Stimulated activated CD8-positive, alpha-beta memory T cell treated with anti-CD3 and anti-CD28 coated beads, Interleukin-4, amount 100 ng/mL, for 48 hours (primary cell): ENCODE measurements around the gene DHX58.

Source experiments
- DNase-seq: peaks from one replicate; pipeline ENCODE4 v3.0.0-alpha.2; 2020

DHX58 gene

DNA sequence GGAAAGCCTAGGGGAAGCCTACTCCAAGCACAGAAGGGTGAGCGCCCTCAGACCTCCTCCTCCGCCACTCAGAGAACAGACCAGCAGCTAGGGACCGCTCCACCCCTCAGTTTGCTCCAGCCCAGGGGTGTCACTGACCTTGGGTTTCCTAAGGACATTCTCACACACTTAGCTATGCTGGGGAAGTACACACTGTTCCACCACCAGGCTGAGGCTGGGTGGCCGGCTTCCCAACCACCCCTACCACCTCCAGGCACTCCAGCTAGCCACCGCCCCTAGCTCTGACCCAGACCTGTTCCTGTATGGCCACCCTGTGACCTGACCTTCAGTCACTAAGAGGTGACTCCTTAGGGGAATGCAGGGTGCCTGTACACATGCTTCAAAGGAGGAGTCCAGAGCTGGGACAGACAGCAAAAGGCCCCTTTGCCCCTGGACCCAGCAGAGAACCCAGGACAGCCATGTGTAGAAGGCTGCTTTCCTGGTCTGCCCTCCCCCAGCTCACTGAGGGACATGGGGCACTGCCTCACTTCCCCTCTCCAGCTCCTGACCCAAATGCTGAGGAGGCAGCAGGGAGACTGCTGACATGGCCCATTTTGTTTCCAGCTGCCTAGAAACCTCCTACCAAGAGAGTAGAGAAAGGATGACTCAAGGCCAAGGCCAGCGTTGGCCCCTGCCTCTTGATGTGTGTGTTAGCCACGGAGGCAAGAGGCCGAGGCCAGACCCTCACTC, 16.8 kb upstream of the DHX58 start:
- DNase-seq, result no peak

DNA sequence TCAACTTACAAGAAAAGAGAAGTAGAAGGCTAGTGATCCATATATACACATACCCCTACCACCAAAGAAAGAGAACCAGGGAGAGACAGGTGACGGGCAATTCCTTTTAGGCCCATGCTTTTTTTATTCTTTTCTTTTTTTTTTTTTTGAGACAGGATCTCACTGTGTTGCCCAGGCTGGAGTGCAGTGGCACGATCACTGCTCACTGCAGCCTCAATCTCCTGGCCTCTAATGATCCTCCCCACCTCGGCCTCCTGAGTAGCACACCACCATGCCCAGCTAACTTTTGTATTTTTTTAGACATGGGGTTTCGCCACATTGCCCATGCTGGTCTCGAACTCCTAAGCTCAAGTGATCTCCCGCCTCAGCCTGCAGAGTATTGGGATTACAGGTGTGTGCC, 14.9 kb upstream of the DHX58 start:
- DNase-seq, result no peak

DNA sequence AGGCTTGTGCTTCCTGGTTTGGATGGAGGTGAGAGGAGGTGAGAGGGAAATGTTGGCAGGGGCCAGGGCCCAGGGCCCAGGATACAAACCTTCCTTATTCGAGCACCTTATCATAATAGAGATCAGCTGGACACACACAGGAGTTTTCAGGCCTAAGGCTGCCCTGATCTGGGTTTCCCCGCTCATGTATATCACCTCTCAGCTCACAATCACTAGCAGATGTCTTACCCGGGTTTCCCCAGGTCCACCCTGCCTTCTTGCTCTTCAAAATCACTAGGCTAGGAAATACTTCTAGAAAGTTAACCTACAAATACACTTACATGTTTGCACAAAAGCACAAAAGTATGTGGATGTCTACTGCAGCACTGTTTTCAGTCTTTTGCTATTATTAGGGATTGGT, 14.3 kb upstream of the DHX58 start:
- DNase-seq, result no peak

DNA sequence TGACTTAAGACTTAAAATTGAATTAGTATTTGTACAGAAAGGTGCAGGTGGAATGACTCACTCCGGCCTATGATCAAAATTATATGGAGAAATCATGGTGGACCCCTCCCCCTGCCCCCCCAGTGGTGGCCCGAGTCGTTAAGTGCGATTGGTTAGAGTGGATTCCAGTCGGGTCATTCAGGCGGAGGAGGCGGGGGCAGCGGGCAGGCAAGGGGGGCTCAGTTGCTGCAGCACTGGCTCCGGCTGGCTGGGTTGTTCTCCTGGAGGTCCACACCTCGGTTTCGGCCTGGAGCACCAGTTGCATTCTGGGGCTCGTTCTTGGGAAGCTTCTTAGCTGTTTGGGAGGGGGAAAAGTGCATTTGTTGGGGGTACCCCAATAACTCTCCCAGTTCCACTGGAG, 13.1 kb upstream of the DHX58 start:
- no peak for DNase-seq

DNA sequence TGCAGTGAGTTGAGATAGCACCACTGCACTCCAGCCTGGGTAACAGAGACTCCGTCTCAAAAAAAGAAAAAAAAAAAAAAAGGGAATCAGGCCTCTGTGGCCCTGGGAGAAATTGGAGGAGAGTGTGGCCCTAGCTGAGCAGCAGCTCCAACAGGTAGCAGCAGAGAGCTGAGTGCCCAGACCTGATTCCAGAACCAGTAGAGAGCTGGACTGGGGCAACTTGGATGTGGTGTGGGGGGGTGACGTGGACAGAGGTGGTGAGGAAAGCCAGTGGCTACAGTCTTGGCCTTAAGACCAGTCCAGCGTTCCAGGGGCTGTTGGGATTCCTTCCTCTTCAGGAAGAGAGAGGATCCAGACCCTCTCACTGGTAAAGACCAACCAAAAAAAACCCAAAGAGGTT, 11.7 kb upstream of the DHX58 start:
- no peak for DNase-seq

DNA sequence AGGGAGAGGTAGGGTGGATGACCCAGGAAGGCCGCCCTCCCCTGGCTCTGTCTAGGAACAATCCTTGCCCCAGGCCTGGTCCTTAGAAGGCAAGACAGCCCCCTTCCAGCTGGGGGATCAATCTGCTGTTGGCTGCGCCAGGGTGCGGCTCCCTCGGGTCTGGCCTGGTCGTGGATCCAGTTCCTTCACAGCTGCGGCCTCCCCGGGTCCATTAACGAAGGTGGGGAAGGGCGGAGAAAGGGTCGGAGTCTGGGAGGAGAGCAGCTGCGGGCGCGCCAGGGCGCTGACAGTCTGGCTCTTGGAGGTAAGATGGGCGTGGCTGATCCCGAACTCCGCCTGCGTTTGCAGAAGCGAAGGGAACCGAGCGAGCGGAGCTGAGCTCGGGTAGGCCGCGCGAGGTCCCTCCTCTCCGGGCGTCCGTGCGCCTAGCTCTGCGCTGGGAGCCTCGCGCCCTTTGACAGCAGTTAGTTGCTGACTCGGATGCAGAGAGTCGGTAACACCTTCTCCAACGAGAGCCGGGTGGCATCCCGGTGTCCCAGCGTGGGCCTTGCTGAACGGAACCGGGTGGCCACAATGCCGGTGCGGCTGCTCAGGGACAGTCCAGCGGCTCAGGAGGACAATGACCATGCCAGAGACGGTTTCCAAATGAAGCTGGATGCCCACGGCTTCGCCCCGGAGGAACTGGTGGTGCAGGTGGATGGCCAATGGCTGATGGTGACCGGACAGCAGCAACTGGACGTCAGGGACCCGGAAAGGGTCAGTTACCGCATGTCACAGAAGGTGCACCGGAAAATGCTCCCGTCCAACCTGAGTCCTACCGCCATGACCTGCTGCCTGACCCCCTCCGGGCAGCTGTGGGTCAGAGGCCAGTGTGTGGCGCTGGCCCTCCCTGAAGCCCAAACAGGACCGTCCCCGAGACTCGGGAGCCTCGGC, 10.1 kb upstream of the DHX58 start, which contains the start of gene HSPB9:
Gene HSPB9 (plus strand): TSS at position 434 of the 933 bp plus-strand sequence. CDS start 47 bp downstream, at position 481.
- no peak for DNase-seq

DNA sequence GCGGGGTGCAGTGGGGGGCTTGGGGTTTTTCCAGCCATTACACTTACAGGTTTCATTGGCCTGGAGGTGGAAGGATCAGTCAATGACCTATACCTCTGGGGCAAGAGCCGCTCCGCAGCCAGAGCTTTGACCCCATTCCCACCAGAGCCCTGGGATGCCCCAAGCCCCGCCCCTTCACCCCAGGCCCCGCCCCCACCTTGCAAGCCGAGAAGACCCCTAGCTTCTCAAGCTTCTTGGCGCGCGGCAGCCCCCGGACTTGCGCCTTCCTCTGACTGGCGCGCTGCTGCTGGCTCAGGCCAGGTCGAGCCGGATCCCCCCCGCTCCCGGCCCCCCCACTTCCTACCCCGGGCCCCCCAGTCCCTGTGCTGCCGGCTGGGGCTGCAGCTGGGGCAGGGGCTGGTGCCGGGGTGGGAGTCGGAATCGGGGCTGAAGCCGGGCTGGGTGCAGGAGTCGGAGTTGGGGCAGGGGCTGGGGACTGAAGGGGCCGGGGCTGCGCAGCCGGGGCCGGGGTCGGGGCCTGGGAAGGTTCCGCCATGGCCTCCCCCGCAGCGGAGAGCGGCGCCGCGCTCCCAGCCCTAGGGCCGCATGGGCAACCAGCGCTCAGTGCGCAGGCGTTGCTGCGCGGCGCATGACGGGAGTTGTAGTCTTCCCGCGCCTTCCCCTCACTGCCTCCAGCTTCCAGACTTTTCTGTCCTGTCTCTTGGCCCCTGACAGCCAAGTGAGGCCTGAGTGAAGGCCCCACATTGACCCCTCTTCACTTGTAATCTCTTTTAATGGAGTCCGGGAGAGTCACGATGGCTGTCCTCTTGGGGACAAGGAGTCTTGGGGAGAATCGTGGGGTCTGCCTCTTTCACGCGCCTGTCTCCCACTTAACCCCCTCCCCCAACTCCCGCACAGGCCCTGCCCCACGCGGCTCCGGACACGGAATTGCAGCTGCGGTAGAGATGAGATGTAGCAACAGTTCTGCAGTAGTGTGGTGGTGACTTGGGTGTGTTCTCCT, 8.6 kb upstream of the DHX58 start, which contains the start of gene KAT2A:
Gene KAT2A (minus strand): TSS at position 598 of the 1,000 bp plus-strand sequence. CDS start 63 bp downstream, at position 535.
- DNase-seq, result peak; percentile 85

DNA sequence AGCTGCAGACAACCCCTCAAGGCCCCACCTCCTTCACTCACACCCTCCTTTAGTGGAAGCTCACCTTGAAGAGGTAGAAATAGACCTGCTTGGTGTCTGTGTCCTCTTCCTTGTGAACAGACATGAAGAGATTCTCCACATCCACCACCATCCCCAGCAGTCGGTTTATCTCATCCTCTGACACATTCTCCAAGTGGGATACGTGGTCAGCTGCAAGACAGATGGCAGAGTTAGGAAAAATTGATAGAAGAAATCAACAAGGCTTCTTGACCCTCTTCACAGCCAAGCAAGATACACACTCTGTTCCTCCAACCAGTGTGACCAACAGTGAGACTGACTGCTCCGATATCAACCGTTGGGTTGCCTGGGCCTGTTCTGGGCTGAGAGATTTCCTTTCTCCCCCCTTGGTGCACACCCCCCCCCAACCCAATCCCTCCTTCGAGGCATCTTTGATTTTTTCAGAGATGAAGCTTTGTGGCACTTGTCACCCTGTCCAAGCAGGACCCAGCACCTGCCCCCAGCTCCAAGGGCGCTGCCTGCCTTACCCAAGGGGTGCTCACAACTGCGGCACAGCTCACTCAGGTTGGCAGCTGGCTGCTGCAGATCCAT, 7.8 kb upstream of the DHX58 start:
- DNase-seq, result no peak

DNA sequence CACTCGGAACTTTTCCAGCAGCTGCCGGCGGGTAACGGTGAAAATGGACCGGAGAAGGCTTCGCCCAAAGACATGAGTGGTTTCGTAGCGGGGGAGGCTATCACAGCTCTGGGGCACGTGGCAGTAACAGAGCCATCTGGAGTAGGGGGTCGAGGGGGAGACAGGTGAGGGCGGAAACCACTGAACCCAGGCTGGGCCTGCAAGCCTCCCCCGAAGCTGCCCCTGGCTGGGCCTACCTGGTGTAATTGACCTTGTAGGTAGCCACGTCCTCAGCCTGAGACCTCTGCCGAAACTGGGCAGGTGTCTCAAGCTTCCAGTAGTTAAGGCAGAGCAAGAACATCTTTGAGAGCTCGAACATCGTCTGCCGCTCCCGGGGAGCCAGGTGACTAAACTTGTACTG, 6.8 kb upstream of the DHX58 start:
- no peak for DNase-seq

DNA sequence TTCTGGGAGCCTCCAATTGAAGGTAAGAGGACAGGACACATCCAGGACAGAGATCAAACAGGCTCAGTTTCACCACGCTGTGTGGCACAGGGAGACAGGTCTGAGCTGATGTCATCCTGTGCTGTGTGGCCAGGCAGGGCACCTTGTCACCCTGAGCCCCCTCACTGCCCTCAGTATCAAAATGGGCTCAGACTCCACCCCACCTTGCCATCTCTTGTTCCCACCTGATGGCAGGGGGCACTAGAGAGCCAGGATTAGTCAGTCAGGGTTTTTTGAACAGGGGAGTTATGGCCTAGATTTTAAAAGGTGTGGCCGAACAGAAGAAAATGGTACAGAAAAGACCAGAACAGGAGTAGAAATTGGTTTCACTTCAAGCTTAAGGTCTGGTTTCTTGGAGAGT, 6.0 kb upstream of the DHX58 start:
- peak; percentile 60 for DNase-seq

DNA sequence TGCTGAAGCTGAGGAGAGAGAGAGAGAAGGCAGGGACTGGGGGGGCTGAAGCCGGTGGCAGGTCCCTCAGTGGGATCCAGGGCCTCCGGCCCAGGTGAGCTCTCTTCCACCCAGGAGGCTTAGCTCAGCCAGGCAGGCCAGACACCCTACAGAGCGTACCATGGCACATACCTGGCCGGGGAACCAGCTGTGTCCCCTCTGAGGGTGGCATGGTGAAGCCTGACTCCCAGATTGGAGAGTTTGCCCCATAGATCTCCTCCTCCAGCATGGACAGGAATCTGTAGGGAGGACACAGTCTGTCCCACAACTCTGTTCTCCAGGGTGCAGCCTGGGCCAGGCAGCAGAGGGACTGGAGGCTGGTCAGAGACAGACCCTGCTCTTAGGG, 5.6 kb upstream of the DHX58 start:
- DNase-seq, result no peak

DNA sequence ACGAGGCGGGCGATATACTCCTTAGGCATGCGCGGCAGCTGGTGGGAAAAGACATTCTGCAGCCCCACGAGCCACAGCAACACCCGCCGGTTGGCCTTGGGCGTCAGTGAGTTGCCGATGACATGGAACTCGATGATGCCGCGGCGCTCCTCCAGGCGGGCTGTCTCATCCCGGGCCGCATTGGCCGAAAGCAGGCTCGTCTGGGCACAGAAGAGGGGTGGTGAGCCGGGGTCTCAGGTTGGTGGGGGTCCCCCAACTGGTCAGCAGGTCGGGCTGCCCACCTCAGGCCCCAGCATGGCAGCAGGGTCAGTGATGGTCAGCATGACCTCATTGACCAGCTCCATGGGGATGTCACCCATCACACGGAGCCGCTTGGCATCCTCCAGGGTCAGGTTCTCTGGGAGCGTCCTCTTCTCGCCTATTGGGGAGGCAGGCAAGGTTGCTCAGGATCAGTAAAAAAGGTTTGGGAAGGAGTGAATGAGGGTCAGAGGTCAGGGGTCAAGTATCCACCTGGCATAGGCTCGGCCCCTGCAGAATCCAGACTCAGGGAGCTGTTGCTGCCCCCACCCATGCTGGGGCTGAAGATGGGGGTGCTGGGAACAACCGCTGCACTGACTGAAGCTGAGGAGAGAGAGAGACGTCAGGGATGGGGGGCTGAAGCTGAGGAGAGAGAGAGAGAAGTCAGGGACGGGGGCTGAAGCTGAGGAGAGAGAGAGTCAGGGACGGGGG, 5.0 kb upstream of the DHX58 start:
- no peak for DNase-seq

DNA sequence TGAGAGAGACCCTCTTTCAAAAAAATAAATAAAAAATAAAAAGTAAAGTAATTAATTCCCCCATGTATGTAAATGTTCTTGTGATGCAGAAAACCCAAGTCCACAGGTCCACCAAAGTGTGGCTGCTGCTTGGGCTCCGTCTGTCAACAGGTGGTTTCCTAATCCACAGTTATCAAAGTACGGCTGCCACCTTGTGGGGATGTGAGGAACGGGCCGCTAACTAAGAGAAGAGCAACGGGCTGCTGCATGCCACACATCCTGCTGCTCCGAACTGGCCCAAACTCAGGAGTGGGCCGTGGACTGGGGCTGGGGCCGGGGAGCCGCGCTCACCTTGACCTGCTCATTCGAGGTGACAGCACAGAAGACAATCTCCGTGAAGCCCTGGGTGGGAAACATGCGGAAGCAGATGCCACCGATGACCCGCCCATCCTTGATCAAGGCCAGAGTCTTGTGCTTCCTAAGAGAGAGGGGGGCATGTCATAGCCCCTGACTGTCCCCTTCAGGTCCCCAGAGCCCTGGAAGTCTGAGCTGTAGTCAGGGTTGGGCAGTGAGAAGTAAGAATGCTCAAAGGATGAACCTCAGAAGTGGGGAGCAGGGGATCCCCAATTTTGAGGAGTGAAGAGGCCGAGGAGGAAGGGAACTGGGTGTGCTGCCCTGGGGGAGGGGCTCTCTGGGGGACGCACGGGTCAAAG, 4.3 kb upstream of the DHX58 start:
- peak; percentile 85 for DNase-seq

DNA sequence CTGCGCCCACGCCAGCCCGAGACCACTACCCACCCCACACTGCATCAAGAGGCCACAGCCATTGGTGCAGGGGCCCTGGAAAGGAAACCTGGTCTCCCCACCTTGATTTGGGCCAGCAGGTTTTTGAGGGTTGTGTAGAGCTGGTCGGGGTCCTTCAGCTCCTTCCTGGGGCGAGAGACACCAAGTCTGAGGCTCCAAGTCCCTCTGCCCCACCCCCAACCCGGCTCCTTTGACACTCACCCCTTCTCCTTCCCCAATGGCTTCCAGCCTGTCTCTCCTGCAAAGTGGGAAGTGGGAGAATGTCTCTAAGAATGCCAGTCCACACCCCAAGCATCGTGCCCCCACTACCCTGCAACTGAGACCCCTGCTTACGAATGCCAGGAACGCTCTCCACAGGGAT, 1.6 kb upstream of the DHX58 start:
- no peak for DNase-seq

DNA sequence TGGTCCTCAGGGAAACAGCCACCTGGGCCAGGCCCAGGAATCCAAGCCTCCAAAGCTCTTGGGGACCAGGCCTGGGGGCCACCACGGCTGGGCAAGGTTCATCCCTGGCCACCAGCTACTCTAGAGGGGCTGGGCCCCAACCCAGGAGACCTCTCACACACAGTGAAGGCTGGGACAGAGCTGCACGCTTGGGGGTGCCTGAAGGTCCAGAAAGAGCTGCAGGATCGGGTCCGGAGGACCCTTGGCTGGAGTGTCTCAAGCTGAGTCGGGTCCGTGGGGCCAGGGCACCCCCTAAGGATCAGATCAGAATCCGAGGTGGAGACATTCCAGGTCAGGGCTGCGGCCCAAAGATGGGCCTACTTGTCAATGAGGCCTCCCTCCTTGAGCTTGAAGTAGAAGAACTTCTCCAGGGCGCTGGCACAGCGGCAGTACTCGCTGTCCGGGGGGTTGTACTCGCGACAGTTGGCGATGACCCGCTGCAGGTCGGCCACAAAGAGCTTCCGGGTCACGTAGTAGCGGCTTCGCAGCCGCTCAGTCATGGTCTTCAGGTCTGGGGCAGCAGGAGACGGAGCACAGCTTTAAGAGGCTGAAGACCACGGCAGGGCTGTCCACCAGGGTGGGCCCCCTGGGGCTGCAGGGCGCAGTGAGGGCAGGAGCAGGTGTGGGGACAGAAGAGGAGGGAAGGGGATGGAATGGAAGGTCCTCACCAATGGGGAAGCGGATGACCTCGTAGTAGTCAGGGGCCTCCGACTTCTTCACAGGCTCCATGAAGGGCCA, 967 bp upstream of the DHX58 start:
- DNase-seq, result no peak

DNA sequence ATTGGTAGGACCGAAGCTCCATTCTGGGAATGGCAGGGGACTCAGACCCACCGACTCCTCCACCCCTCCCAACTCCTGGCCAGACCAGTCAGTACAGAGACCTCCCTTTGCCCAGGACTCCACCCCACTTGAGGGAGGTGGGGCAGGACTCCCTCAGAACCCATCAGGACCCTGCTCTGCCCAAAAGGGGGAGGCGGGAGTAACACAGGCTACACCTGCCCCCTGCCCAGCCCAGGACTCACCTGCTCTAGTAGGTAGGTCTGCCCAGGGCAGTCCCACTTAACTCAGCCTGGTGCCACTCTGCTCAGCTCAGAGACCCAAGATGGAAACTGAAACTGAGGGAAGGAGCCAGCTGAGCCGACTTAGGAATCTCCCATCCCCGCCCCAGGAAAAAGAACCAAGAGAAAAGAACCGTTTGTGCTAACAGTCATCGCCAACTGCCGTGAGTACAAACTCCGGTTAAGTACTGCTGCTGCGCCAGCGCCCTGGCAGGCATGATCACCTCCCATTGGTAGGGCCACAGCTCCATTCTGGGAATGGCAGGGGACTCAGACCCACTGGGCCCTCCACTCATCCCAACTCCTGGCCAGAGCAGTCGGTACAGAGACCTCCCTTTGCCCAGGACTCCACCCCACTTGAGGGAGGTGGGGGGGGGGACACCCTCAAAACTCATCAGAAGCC, 503 bp downstream of the DHX58 start:
- peak; percentile 49 for DNase-seq

DNA sequence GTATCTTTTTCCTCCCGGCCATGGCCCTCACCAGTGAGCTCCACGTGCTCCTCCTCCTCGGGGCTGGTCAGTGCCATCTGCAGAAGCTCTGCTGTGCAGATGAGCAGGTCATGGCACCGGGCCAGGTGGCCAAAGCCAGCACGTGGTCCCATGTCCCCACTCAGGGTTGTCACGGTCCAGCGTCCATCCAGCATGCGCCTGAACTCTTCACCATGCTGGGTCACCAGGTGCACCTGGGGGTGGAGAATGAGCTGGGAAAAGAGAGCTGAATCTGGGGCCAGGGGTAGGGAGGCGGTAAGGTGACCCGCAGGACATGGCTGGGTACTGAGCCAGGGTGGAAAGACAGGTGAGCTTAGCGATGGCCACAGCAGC, 1.3 kb downstream of the DHX58 start:
- DNase-seq, result no peak

DNA sequence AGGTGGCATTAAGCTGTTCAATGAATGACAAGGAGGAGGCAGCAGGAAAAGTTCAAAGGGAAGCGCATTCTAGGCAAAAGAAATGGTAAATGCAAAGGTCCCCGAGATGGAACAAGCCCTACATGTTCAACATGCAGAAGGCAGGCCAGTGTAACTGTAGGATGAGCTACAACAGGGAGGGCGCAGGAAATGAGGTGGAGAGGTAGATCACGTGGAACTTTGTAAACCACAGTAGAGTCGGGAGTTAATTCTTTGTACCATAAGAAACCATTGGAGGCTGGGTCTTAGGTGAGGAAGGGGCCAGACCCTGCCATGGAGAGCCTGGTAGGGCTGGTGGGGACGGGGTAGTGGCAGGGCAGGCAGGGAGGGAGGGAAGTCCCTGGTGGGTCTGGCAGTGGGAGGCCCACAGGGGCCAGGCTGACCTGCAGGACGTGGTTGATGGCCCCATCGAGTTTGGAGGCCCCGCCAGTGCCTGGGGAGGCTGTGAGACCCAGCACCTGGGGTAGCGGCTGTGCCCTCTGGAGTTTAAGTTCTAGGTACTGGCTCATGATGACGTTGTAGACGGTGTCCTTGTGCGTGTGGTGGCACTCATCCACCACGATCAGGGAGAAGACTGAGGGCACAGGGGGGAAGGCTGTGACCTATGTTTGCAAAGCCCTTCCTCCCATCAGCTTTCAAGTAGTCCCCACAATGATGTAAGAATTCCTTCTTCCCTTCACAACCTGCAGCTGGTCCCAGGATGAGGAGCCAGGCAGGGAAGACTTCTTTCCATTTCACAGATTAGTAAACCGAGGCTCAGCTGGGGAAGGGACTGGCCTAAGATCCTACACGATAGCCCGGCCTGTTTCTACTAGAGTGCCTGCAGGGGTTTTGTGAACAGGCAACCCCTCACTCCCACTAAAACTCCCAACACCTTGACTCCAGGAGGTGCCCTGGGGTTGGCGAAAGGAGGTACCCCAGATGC, 1.9 kb downstream of the DHX58 start:
- DNase-seq, result no peak
